Transverse colon (tissue), 4 donors: Measurements from ENCODE around the gene DRD1.

Experiments used
- POLR2AphosphoS5 ChIP-seq, 3 donors: sonication (generic); formaldehyde crosslinking; IDR thresholded peaks; one replicate each; pipeline ENCODE4 v1.6.1; 2016; ENCODE audit warnings: antibody characterized with exemption in 3 of 3
- TF ChIP-seq, protein P1 (sequence below), 5 experiments: fragments of 200-600 bp in 3 of 5; fragments of 450-650 bp in 2 of 5; sonication (generic) in 3 of 5; IDR thresholded peaks; 1 replicate in 2 of 5; 2 replicates in 3 of 5; pipeline ENCODE4 v1.5.1; 2016 to 2017; ENCODE audit warnings: antibody characterized with exemption in 5 of 5, inconsistent platforms in 3 of 5, mild to moderate bottlenecking in 2 of 5, moderate library complexity in 1 of 5

DNA sequence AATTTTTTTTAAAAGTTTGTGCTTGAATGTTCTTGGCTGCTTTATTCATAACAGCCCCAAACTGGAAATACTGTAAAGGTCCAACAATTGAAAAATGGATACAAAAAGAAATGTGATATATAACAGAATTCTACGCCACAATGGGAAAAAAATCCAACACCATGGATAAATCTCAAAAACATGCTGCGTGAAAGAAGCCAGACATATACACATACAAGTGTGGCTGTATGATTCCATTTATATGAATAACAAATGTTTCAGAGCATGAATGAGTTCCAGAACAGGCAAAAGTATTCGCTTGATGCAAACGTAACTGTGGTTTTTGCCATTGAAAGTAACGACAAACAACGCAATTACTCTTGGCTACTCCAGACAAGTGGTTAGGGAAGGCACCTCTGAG lies 27.2 kb upstream of the DRD1 start:
- TF ChIP-seq POLR2AphosphoS5 (IDR thresholded peaks at IDR 0.05), result no peak
- TF ChIP-seq, protein P1, sequence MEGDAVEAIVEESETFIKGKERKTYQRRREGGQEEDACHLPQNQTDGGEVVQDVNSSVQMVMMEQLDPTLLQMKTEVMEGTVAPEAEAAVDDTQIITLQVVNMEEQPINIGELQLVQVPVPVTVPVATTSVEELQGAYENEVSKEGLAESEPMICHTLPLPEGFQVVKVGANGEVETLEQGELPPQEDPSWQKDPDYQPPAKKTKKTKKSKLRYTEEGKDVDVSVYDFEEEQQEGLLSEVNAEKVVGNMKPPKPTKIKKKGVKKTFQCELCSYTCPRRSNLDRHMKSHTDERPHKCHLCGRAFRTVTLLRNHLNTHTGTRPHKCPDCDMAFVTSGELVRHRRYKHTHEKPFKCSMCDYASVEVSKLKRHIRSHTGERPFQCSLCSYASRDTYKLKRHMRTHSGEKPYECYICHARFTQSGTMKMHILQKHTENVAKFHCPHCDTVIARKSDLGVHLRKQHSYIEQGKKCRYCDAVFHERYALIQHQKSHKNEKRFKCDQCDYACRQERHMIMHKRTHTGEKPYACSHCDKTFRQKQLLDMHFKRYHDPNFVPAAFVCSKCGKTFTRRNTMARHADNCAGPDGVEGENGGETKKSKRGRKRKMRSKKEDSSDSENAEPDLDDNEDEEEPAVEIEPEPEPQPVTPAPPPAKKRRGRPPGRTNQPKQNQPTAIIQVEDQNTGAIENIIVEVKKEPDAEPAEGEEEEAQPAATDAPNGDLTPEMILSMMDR (IDR thresholded peaks at IDR 0.05), result no peak
